ENCODE measurements around the gene NTRK2. TPM values are rescaled to one million over a fixed set of nuclear protein-coding genes. Genes with fewer than 3 reads are reported as not detected.

The NTRK2 gene
- total and polyA plus RNA-seq, 7 donors, result 0.46 to 3.0 (median 2.1) TPM

- H3K4me1 ChIP-seq, result no peaks in the 10 kb centered on the region
- intact Hi-C loops (cut with DNase I), result no loop called here
- no peak for DNase-seq
- no peak for TF ChIP-seq EP300 (IDR thresholded peaks at IDR 0.05)
- TF ChIP-seq POLR2AphosphoS5 (IDR thresholded peaks at IDR 0.05), result no peak
- no peak for TF ChIP-seq POLR2A (IDR thresholded peaks at IDR 0.05)
- TF ChIP-seq, protein P1, sequence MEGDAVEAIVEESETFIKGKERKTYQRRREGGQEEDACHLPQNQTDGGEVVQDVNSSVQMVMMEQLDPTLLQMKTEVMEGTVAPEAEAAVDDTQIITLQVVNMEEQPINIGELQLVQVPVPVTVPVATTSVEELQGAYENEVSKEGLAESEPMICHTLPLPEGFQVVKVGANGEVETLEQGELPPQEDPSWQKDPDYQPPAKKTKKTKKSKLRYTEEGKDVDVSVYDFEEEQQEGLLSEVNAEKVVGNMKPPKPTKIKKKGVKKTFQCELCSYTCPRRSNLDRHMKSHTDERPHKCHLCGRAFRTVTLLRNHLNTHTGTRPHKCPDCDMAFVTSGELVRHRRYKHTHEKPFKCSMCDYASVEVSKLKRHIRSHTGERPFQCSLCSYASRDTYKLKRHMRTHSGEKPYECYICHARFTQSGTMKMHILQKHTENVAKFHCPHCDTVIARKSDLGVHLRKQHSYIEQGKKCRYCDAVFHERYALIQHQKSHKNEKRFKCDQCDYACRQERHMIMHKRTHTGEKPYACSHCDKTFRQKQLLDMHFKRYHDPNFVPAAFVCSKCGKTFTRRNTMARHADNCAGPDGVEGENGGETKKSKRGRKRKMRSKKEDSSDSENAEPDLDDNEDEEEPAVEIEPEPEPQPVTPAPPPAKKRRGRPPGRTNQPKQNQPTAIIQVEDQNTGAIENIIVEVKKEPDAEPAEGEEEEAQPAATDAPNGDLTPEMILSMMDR (IDR thresholded peaks at IDR 0.05), result no peak
- H3K9me3 ChIP-seq, result no peaks in the 10 kb centered on the region
- H3K27ac ChIP-seq, result no peak overlapping the region
- WGBS, 2 donors, result 82 to 85% methylated on average over 11 of the region's 11 CpGs
- H3K36me3 ChIP-seq, result no peaks in the 10 kb centered on the region
- no peaks in the 10 kb centered on the region for H3K27me3 ChIP-seq
- no peak overlapping the region for H3K4me3 ChIP-seq
These were observed 112.7 kb downstream of the NTRK2 start for GRCh38 chr9:84781931-84782866.

GRCh38 chr9:84785792-84786547 is 116.4 kb downstream of the NTRK2 start:
- Histone ChIP-seq H3K27me3 (no peaks in the 10 kb centered on the region), H3K27ac (no peak overlapping the region), H3K9me3 (no peaks in the 10 kb centered on the region), H3K36me3 (no peaks in the 10 kb centered on the region), H3K4me1 (no peaks in the 10 kb centered on the region), H3K4me3 (no peak overlapping the region)
- no peak for DNase-seq
- TF ChIP-seq EP300 (IDR thresholded peaks at IDR 0.05) (no peak), POLR2A (IDR thresholded peaks at IDR 0.05) (no peak), POLR2AphosphoS5 (IDR thresholded peaks at IDR 0.05) (no peak)
- TF ChIP-seq, protein P1 (IDR thresholded peaks at IDR 0.05), result no peak
- WGBS, 2 donors, result 92 to 93% methylated on average over 4 of the region's 4 CpGs
- intact Hi-C loops (cut with DNase I), result no loop called here

DNA sequence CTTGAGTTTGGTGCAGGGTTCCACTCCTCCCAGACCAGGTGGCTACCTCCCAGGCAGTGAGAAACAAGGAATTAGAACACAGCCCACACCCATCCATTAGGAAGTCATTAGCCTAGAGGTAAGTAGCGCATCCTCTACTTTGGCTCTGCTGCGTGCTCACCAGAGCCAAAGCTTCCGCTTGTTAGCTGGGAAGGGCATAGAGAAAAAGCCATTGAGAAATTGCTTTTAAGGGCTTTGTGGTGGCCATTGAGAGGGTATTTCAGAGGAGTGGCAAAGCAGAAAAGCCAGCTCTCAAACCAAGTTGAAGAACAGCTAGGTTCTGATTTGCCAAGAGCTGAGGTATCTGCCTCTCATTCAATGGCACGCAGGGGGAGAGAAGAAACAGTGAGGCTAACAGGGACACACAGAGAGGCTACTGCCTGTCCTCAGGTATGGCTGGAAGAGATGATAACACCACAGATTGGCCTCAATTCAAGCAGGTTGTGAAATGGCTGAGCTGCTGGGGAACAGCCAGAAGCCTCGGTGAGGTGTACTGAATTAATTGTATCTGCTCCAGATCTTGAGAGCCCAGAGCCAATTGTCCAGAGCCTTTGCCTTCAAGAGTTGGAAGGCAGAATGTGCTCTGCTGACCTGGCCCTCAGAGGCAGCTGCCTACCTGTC is 119.4 kb downstream of the NTRK2 start:
- intact Hi-C loops (cut with DNase I), result no loop called here
- H3K27me3 ChIP-seq, result no peaks in the 10 kb centered on the region
- H3K9me3 ChIP-seq, result no peaks in the 10 kb centered on the region

GRCh38 chr9:84789463-84789830 is 119.9 kb downstream of the NTRK2 start:
- H3K4me1 ChIP-seq, result no peaks in the 10 kb centered on the region
- no peak overlapping the region for H3K4me3 ChIP-seq
- TF ChIP-seq EP300 (IDR thresholded peaks at IDR 0.05) (no peak), POLR2AphosphoS5 (IDR thresholded peaks at IDR 0.05) (no peak), POLR2A (IDR thresholded peaks at IDR 0.05) (no peak)
- TF ChIP-seq, protein P1 (IDR thresholded peaks at IDR 0.05), result no peak
- no peaks in the 10 kb centered on the region for H3K36me3 ChIP-seq
- intact Hi-C loops (cut with DNase I), result no loop called here
- no peak overlapping the region for H3K27ac ChIP-seq
- WGBS, 2 donors, result 54 to 73% methylated on average over 5 of the region's 5 CpGs
- DNase-seq, result no peak
- H3K27me3 ChIP-seq, result no peaks in the 10 kb centered on the region
- no peaks in the 10 kb centered on the region for H3K9me3 ChIP-seq

More for the DNA sequence above, 119.4 kb downstream of the NTRK2 start:
- 85 to 94% methylated on average over 5 of the region's 5 CpGs for WGBS, 2 donors
- TF ChIP-seq POLR2A (IDR thresholded peaks at IDR 0.05) (no peak), POLR2AphosphoS5 (IDR thresholded peaks at IDR 0.05) (no peak), EP300 (IDR thresholded peaks at IDR 0.05) (no peak)
- TF ChIP-seq, protein P1 (IDR thresholded peaks at IDR 0.05), result no peak
- no peak overlapping the region for H3K27ac ChIP-seq
- H3K36me3 ChIP-seq, result no peaks in the 10 kb centered on the region
- H3K4me1 ChIP-seq, result no peaks in the 10 kb centered on the region
- no peak overlapping the region for H3K4me3 ChIP-seq
- no peak for DNase-seq
